H1 (cell line): ENCODE measurements around the gene C3. TPM values are rescaled to one million over a fixed set of nuclear protein-coding genes. Genes with fewer than 3 reads are reported as not detected.

Source experiments
- ASH2L ChIP-seq: fragments of 200-600, 300-600 bp; sonication (generic); IDR thresholded peaks from one replicate; pipeline ENCODE4 v1.7.1; 2017; ENCODE audit warnings: low read length
- CBX5 ChIP-seq: fragments of 300-800, 300-1000 bp; sonication (generic); IDR thresholded peaks from 2 replicates; pipeline ENCODE4 v1.7.1; 2016; ENCODE audit warnings: antibody characterized with exemption, low read length, low read depth
- CREB1 ChIP-seq: IDR thresholded peaks from 2 replicates; pipeline ENCODE4 v1.6.1; 2012; ENCODE audit warnings: inconsistent platforms
- GTF2F1 ChIP-seq: IDR thresholded peaks from 2 replicates; pipeline ENCODE4 v1.6.1; 2012; ENCODE audit warnings: low read depth, low read length, improper control_type of control experiment, borderline replicate concordance
- KDM1A ChIP-seq: fragments of 200-600, 300-600 bp; sonication (generic); IDR thresholded peaks from 2 replicates; pipeline ENCODE4 v1.7.1; 2016; ENCODE audit warnings: mild to moderate bottlenecking, low read length, borderline replicate concordance
- RBBP5 ChIP-seq: IDR thresholded peaks from 2 replicates; pipeline ENCODE4 v1.7.1; 2012; ENCODE audit warnings: low read depth, mild to moderate bottlenecking, inconsistent platforms, low read length, moderate library complexity, borderline replicate concordance
- SAP30 ChIP-seq: fragments of 300-600 bp; sonication (generic); IDR thresholded peaks from 2 replicates; pipeline ENCODE4 v1.7.1; 2012; ENCODE audit warnings: low read length, moderate library complexity, mild to moderate bottlenecking, inconsistent platforms; ENCODE audit not compliant: insufficient read depth, insufficient replicate concordance
- SIX5 ChIP-seq: IDR thresholded peaks from 2 replicates; pipeline ENCODE4 v1.6.1; 2011; ENCODE audit warnings: mild to moderate bottlenecking, low read depth, low read length
- TBP ChIP-seq: IDR thresholded peaks from 2 replicates; pipeline ENCODE4 v1.6.1; 2011; ENCODE audit warnings: low read depth, low read length, improper control_type of control experiment
- TCF12 ChIP-seq: IDR thresholded peaks from 2 replicates; pipeline ENCODE4 v1.6.1; 2011; ENCODE audit warnings: low read depth, mild to moderate bottlenecking, low read length
- ZNF274 ChIP-seq: IDR thresholded peaks from 2 replicates; pipeline ENCODE4 v1.7.0; 2012; ENCODE audit warnings: low read length, borderline replicate concordance; ENCODE audit errors: extremely low read depth
- polyA plus RNA-seq, 7 experiments: library from polyadenylated mRNA; depleted of rRNA in 3 of 7; stranded (reverse) in 5 of 7; unstranded in 2 of 7; fragments of >200 nt in 5 of 7; fragments of 200-250 nt in 2 of 7; gene quantifications; 1 replicate in 5 of 7; 2 replicates in 1 of 7; 4 replicates in 1 of 7; pipeline versions ENCODE4 v1.2.1 to v1.2.3, GENCODE V29; 2011 to 2013; ENCODE audit warnings: missing spikeins in 2 of 7, mixed read lengths in 2 of 7
- total RNA-seq: library from RNA; stranded (reverse); fragmentation: NEBNext Ultra II Directional; extraction: Animal tissue kit (Norgen Biotek cat#: 25700); gene quantifications from 2 replicates; pipeline ENCODE4 v1.2.1, GENCODE V29; 2021
- TF ChIP-seq, protein P1 (sequence below): fragments of 300-600 bp; sonication (generic); IDR thresholded peaks from 2 replicates; pipeline ENCODE4 v1.7.1; 2012; ENCODE audit warnings: low read length, moderate library complexity, mild to moderate bottlenecking, inconsistent platforms; ENCODE audit not compliant: insufficient replicate concordance
- TF ChIP-seq, protein P2 (sequence below): IDR thresholded peaks from 2 replicates; pipeline ENCODE4 v1.6.1; 2012; ENCODE audit warnings: inconsistent platforms

C3 gene
- total and polyA plus RNA-seq, 2 of the 8 experiments (the other 6 are each of a cell fraction or from before 2014, with no cell fraction given): 6.4 to 12.8 TPM

DNA sequence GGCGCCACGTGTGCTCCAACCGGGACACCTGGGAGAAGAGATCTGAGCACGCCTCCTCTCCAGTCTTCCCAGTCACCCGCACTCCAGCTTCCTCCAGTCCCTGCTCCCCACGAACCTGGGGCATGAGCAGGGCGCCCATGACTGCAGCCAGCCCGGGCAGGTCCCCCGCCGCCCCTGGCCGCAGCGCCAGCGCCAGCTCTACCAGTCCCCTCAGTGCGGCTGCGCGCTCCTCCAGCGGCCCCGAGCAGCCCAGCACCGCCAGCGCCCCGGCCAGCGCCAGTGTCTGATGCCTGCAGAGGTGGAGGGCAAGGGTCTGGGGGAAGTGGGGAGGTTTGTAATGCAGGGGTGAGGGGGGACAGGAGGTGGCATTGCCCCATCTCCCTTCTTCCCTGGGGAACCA, 33.7 kb upstream of the C3 start (continued):
- TF ChIP-seq, protein P1, sequence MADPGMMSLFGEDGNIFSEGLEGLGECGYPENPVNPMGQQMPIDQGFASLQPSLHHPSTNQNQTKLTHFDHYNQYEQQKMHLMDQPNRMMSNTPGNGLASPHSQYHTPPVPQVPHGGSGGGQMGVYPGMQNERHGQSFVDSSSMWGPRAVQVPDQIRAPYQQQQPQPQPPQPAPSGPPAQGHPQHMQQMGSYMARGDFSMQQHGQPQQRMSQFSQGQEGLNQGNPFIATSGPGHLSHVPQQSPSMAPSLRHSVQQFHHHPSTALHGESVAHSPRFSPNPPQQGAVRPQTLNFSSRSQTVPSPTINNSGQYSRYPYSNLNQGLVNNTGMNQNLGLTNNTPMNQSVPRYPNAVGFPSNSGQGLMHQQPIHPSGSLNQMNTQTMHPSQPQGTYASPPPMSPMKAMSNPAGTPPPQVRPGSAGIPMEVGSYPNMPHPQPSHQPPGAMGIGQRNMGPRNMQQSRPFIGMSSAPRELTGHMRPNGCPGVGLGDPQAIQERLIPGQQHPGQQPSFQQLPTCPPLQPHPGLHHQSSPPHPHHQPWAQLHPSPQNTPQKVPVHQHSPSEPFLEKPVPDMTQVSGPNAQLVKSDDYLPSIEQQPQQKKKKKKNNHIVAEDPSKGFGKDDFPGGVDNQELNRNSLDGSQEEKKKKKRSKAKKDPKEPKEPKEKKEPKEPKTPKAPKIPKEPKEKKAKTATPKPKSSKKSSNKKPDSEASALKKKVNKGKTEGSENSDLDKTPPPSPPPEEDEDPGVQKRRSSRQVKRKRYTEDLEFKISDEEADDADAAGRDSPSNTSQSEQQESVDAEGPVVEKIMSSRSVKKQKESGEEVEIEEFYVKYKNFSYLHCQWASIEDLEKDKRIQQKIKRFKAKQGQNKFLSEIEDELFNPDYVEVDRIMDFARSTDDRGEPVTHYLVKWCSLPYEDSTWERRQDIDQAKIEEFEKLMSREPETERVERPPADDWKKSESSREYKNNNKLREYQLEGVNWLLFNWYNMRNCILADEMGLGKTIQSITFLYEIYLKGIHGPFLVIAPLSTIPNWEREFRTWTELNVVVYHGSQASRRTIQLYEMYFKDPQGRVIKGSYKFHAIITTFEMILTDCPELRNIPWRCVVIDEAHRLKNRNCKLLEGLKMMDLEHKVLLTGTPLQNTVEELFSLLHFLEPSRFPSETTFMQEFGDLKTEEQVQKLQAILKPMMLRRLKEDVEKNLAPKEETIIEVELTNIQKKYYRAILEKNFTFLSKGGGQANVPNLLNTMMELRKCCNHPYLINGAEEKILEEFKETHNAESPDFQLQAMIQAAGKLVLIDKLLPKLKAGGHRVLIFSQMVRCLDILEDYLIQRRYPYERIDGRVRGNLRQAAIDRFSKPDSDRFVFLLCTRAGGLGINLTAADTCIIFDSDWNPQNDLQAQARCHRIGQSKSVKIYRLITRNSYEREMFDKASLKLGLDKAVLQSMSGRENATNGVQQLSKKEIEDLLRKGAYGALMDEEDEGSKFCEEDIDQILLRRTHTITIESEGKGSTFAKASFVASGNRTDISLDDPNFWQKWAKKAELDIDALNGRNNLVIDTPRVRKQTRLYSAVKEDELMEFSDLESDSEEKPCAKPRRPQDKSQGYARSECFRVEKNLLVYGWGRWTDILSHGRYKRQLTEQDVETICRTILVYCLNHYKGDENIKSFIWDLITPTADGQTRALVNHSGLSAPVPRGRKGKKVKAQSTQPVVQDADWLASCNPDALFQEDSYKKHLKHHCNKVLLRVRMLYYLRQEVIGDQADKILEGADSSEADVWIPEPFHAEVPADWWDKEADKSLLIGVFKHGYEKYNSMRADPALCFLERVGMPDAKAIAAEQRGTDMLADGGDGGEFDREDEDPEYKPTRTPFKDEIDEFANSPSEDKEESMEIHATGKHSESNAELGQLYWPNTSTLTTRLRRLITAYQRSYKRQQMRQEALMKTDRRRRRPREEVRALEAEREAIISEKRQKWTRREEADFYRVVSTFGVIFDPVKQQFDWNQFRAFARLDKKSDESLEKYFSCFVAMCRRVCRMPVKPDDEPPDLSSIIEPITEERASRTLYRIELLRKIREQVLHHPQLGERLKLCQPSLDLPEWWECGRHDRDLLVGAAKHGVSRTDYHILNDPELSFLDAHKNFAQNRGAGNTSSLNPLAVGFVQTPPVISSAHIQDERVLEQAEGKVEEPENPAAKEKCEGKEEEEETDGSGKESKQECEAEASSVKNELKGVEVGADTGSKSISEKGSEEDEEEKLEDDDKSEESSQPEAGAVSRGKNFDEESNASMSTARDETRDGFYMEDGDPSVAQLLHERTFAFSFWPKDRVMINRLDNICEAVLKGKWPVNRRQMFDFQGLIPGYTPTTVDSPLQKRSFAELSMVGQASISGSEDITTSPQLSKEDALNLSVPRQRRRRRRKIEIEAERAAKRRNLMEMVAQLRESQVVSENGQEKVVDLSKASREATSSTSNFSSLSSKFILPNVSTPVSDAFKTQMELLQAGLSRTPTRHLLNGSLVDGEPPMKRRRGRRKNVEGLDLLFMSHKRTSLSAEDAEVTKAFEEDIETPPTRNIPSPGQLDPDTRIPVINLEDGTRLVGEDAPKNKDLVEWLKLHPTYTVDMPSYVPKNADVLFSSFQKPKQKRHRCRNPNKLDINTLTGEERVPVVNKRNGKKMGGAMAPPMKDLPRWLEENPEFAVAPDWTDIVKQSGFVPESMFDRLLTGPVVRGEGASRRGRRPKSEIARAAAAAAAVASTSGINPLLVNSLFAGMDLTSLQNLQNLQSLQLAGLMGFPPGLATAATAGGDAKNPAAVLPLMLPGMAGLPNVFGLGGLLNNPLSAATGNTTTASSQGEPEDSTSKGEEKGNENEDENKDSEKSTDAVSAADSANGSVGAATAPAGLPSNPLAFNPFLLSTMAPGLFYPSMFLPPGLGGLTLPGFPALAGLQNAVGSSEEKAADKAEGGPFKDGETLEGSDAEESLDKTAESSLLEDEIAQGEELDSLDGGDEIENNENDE: no peak
- TF ChIP-seq, protein P2, sequence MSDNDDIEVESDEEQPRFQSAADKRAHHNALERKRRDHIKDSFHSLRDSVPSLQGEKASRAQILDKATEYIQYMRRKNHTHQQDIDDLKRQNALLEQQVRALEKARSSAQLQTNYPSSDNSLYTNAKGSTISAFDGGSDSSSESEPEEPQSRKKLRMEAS: no peak
- TF ChIP-seq SIX5 (no peak), ASH2L (no peak), TBP (no peak), TCF12 (no peak), CREB1 (no peak), SAP30 (no peak), ZNF274 (no peak), RBBP5 (no peak), CBX5 (no peak), KDM1A (no peak), GTF2F1 (no peak)
